GM12878 (cell line): Measurements from ENCODE around the gene MGAT2. TPM values are rescaled to one million over a fixed set of nuclear protein-coding genes. Genes with fewer than 3 reads are reported as not detected.

ENCODE experiments used
- ATAC-seq: fragments of 200-7000 bp; cut with Tn5 transposase; 3 replicates; pipeline ENCODE4 v1.9.1; 2020; ENCODE audit warnings: mild to moderate bottlenecking, moderate library complexity
- BruUV-seq: library from RNA; stranded (reverse); fragments of 400-500 nt; replicated peaks from 2 replicates; lab custom pipeline; 2021; lab: Mats Ljungman, UMichigan
- CTCF ChIA-PET: fragments of 300-600 bp; sonication (Branson Sonifier 250); formaldehyde crosslinking; extraction: SDS; loops from one replicate; lab custom pipeline; 2021; ENCODE audit warnings: inconsistent platforms; lab: Yijun Ruan, JAX
- POLR2A ChIA-PET: fragments of 350-600 bp; formaldehyde crosslinking; extraction: SDS; loops from one replicate; lab custom pipeline; 2021; ENCODE audit warnings: inconsistent platforms; lab: Charles Lee
- RAD21 ChIA-PET: fragments of 300-600 bp; sonication (Branson Sonifier 250); formaldehyde crosslinking; loops from one replicate; lab custom pipeline; 2023; ENCODE audit warnings: antibody characterized with exemption; ENCODE audit not compliant: unreplicated experiment; lab: Charles Lee
- SMC1A ChIA-PET: fragments of 300-600 bp; sonication (Branson Sonifier 250); formaldehyde crosslinking; loops from one replicate; lab custom pipeline; 2023; ENCODE audit not compliant: unreplicated experiment, uncharacterized antibody; lab: Charles Lee
- DNase-seq: peaks from one replicate; pipeline ENCODE4 v3.0.0-alpha.2; 2011; ENCODE audit warnings: low read depth, low spot score
- FAIRE-seq: peaks from 3 replicates; lab custom pipeline; 2011; peaks lifted over from hg19 to GRCh38; lab: Jason Lieb, UNC
- H2AFZ ChIP-seq: 2 replicates; pipeline ENCODE4 v1.6.0; 2011; ENCODE audit warnings: low read depth, low read length, control low read depth; ENCODE audit not compliant: control insufficient read depth
- H3K27ac ChIP-seq: 2 replicates; pipeline ENCODE4 v1.5.1; 2011; ENCODE audit warnings: control low read depth; ENCODE audit not compliant: control insufficient read depth, insufficient read depth
- H3K27me3 ChIP-seq, 2 experiments: replicated peaks in 1 of 2; 2 replicates each; pipeline versions ENCODE4 v1.6.0 to v1.6.1; 2011; ENCODE audit warnings: low read length in 1 of 2; ENCODE audit not compliant: control insufficient read depth in 2 of 2, insufficient read depth in 2 of 2
- H3K36me3 ChIP-seq, 2 experiments: 2 replicates each; pipeline ENCODE4 v1.5.1; 2011; ENCODE audit warnings: low read length in 1 of 2; ENCODE audit not compliant: control insufficient read depth in 2 of 2, insufficient read depth in 2 of 2
- H3K4me1 ChIP-seq: 2 replicates; pipeline ENCODE4 v1.6.1; 2011; ENCODE audit warnings: mild to moderate bottlenecking, low read length, moderate library complexity, mixed read lengths; ENCODE audit not compliant: control insufficient read depth, insufficient read depth
- H3K4me2 ChIP-seq: 2 replicates; pipeline ENCODE4 v1.6.0; 2011; ENCODE audit warnings: control low read depth; ENCODE audit not compliant: control insufficient read depth, insufficient read depth
- H3K4me3 ChIP-seq: fragments of 200-600 bp; sonication (generic); 2 replicates; pipeline ENCODE4 v1.5.1; 2016
- H3K79me2 ChIP-seq: 2 replicates; pipeline ENCODE4 v1.6.0; 2011; ENCODE audit warnings: low read length; ENCODE audit not compliant: control insufficient read depth, insufficient read depth
- H3K9ac ChIP-seq: 2 replicates; pipeline ENCODE4 v1.8.0; 2011; ENCODE audit warnings: low read length, control low read depth, mixed read lengths; ENCODE audit not compliant: control insufficient read depth, insufficient read depth
- H3K9me3 ChIP-seq: replicated peaks from 3 replicates; pipeline ENCODE4 v1.5.1; 2011; ENCODE audit warnings: mild to moderate bottlenecking, low read length; ENCODE audit not compliant: control insufficient read depth, insufficient read depth
- H4K20me1 ChIP-seq: 2 replicates; pipeline ENCODE4 v1.6.0; 2011; ENCODE audit not compliant: control insufficient read depth, insufficient read depth
- CREB1 ChIP-seq: IDR thresholded peaks from 2 replicates; pipeline ENCODE4 v1.6.1; 2012; ENCODE audit warnings: low read depth, mild to moderate bottlenecking, inconsistent platforms
- E2F8 ChIP-seq: fragments of 450-650 bp; IDR thresholded peaks from 2 replicates; pipeline ENCODE4 v1.6.1; 2018; ENCODE audit warnings: mild to moderate bottlenecking, low read depth, moderate library complexity; ENCODE audit not compliant: partially characterized antibody
- GATAD2B ChIP-seq: fragments of 450-650 bp; conservative IDR thresholded peaks from 2 replicates; pipeline ENCODE4 v1.6.1; 2017; ENCODE audit warnings: low read depth, mild to moderate bottlenecking, moderate library complexity
- KDM1A ChIP-seq: fragments of 200-600 bp; sonication (generic); IDR thresholded peaks from 2 replicates; pipeline ENCODE4 v1.6.1; 2016; ENCODE audit warnings: borderline replicate concordance
- LARP7 ChIP-seq: fragments of 450-650 bp; IDR thresholded peaks from 2 replicates; pipeline ENCODE4 v1.6.1; 2017; ENCODE audit warnings: mild to moderate bottlenecking
- MLLT1 ChIP-seq: fragments of 450-650 bp; IDR thresholded peaks from 2 replicates; pipeline ENCODE4 v1.6.1; 2016; ENCODE audit warnings: mild to moderate bottlenecking
- RAD21 ChIP-seq: IDR thresholded peaks from 2 replicates; pipeline ENCODE4 v1.6.1; 2011; ENCODE audit warnings: mild to moderate bottlenecking, low read depth, low read length, moderate library complexity; ENCODE audit not compliant: insufficient read depth
- RCOR1 ChIP-seq: conservative IDR thresholded peaks from 2 replicates; pipeline ENCODE4 v1.6.1; 2012; ENCODE audit warnings: low read depth, low read length, improper control_type of control experiment
- SIN3A ChIP-seq: IDR thresholded peaks from 2 replicates; pipeline ENCODE4 v1.6.1; 2012; ENCODE audit warnings: low read depth, low read length, improper control_type of control experiment
- SMAD1 ChIP-seq: fragments of 450-650 bp; IDR thresholded peaks from 2 replicates; pipeline ENCODE4 v1.6.1; 2018; ENCODE audit warnings: mild to moderate bottlenecking, low read depth; ENCODE audit not compliant: partially characterized antibody
- SUPT20H ChIP-seq: IDR thresholded peaks from 2 replicates; pipeline ENCODE4 v1.6.1; 2011; ENCODE audit warnings: low read depth, mild to moderate bottlenecking, low read length, moderate library complexity, borderline replicate concordance; ENCODE audit not compliant: control insufficient read depth
- TARDBP ChIP-seq: IDR thresholded peaks from 2 replicates; pipeline ENCODE4 v1.6.1; 2016; ENCODE audit warnings: borderline replicate concordance
- TCF12 ChIP-seq: IDR thresholded peaks from 2 replicates; pipeline ENCODE4 v1.6.1; 2011; ENCODE audit warnings: low read depth, mild to moderate bottlenecking, low read length
- ZBED1 ChIP-seq: IDR thresholded peaks from 2 replicates; pipeline ENCODE4 v1.6.1; 2016; ENCODE audit warnings: borderline replicate concordance
- ZNF24 ChIP-seq: fragments of 450-650 bp; IDR thresholded peaks from 2 replicates; pipeline ENCODE4 v1.6.1; 2017; ENCODE audit warnings: antibody characterized with exemption, mild to moderate bottlenecking
- ZZZ3 ChIP-seq: IDR thresholded peaks from 2 replicates; pipeline ENCODE4 v1.6.1; 2011; ENCODE audit warnings: low read depth; ENCODE audit not compliant: control insufficient read depth, insufficient read length
- WGBS: methylation state at CpG from one replicate; pipeline ENCODE4 v1.1.6; 2016; ENCODE audit warnings: low lambda C conversion rate; ENCODE audit not compliant: insufficient replicate concordance, insufficient coverage; ENCODE audit errors: missing lambda C conversion rate; 5-methylcytosine and 5-hydroxymethylcytosine counted together
- in situ Hi-C: fragments of 300-500 bp; cut with MboI; formaldehyde crosslinking; loops from 9 replicates; pipeline ENCODE4 v1.14.3; 2018; ENCODE audit warnings: mixed read lengths
- intact Hi-C: fragments of 100-400 bp; cut with micrococcal nuclease; formaldehyde crosslinking; loops from one replicate; pipeline ENCODE4 v1.14.2; 2022; ENCODE audit not compliant: unreplicated experiment
- polyA plus RNA-seq, 11 experiments: library from polyadenylated mRNA; depleted of rRNA in 4 of 11; unstranded in 6 of 11; stranded (reverse) in 5 of 11; fragments of >200 nt; fragmentation: Nextera tagmentation in 4 of 11; fragmentation: Illumina TruSeq in 1 of 11; extraction: Ambion mirVana in 4 of 11; extraction: Trizol in 1 of 11; gene quantifications; 1 replicate in 1 of 11; 2 replicates in 10 of 11; pipeline versions ENCODE4 v1.2.1 to v1.2.3, GENCODE V29; 2011 to 2016; ENCODE audit warnings: inconsistent platforms in 2 of 11, missing spikeins in 2 of 11, low read depth in 1 of 11
- total RNA-seq, 4 experiments: library from RNA; depleted of rRNA in 3 of 4; stranded (reverse); fragments of >200 nt in 3 of 4; fragmentation: Illumina TruSeq in 1 of 4; extraction: Trizol in 1 of 4; gene quantifications; 2 replicates each; pipeline versions ENCODE4 v1.2.1 to v1.2.3, GENCODE V29; 2013 to 2021

The MGAT2 gene
- total and polyA plus RNA-seq, 10 of the 15 experiments (the other 5 are each of a cell fraction or from before 2014, with no cell fraction given), result 0.03 to 51.8 (median 38.0) TPM; not detected in 1

GRCh38 chr14:49621114-49621881 lies 699 bp downstream of the MGAT2 start:
- intact Hi-C loops (loop anchor here (1.0 to 5.0 kb wide), 3 partner anchors 23 to 1046 kb away; partner anchors contain the start of genes LRR1, RPS29 and SAV1), in situ Hi-C loops (loop anchor here (10.0 kb wide), 1 partner anchor 1204 kb away; no protein-coding TSS in a partner anchor)
- Histone ChIP-seq H3K4me3 (peak overlapping the region; percentile 92), H3K27me3 (no peaks in the 10 kb centered on the region), H3K4me1 (no peaks in the 10 kb centered on the region; the same call in 1 of the 2 replicates), H2AFZ (peak overlapping the region; percentile 26), H3K9me3 (no peaks in the 10 kb centered on the region), H3K9ac (peak overlapping the region; percentile 98), H3K79me2 (peaks cover 91% of the 10 kb centered on the region), H3K4me2 (peak overlapping the region; percentile 95), H4K20me1 (no peaks in the 10 kb centered on the region), H3K36me3 (peaks cover 0 to 6% of the 10 kb centered on the region in 2 experiments), H3K27ac (peak overlapping the region; percentile 98)
- DNase-seq (no peak), FAIRE-seq (no peak), ATAC-seq (peak; percentile 57)
- WGBS, result under 1% methylated on average over 65 of the region's 65 CpGs
- RAD21 ChIA-PET, result interaction anchor here (0.6 to 5.8 kb wide), 12 partner anchors 9 to 494 kb away, joined by 3 to 82 read pairs (median 6); partner anchors contain the start of genes DNAAF2, KLHDC2, LRR1 and RPS29
- SMC1A ChIA-PET, result interaction anchor here (0.7 to 3.2 kb wide), 10 partner anchors 10 to 247 kb away, joined by 3 to 28 read pairs (median 6); partner anchors contain the start of genes LRR1 and RPS29
- POLR2A ChIA-PET, result interaction anchor here (0.5 to 6.2 kb wide), 13 partner anchors 11 to 714 kb away, joined by 3 to 122 read pairs (median 7); partner anchors contain the start of genes DNAAF2, KLHDC2, LRR1 and NEMF
- no TSS peak for BruUV-seq
- CTCF ChIA-PET, result interaction anchor here (0.5 to 2.7 kb wide), 11 partner anchors 11 to 232 kb away, joined by 3 to 23 read pairs (median 10); partner anchors contain the start of genes LRR1, NEMF and RPS29
- no peak for TF ChIP-seq ZZZ3
- TF ChIP-seq TARDBP, result no peak
- no peak; the same call in 1 of the 2 replicates for TF ChIP-seq GATAD2B
- TF ChIP-seq LARP7, result peak; percentile 79
- TF ChIP-seq SIN3A, result peak; percentile 44; the same call in 1 of the 2 replicates
- TF ChIP-seq ZBED1, result 0 out of 2 replicates have a peak, but pooled peaks have one; percentile 16
- no peak for TF ChIP-seq CREB1
- no peak for TF ChIP-seq E2F8
- TF ChIP-seq RCOR1, result no peak
- no peak for TF ChIP-seq SUPT20H
- TF ChIP-seq SMAD1, result no peak
- no peak for TF ChIP-seq ZNF24
- TF ChIP-seq MLLT1, result 0 out of 2 replicates have a peak, but pooled peaks have one; percentile 3
- 0 out of 2 replicates have a peak, but pooled peaks have one; percentile 42 for TF ChIP-seq TCF12
- TF ChIP-seq KDM1A, result no peak
- no peak for TF ChIP-seq RAD21
